T-cell (primary cell): Measurements from ENCODE around the gene IL1R2. TPM values are rescaled to one million over a fixed set of nuclear protein-coding genes. Genes with fewer than 3 reads are reported as not detected.

Experiments used
- ATAC-seq, 4 experiments: fragments of 200-7000 bp in 3 of 4; fragments of 150-1000 bp in 1 of 4; cut with Tn5 transposase; replicated peaks in 1 of 4; 1 replicate in 3 of 4; 2 replicates in 1 of 4; pipeline ENCODE4 v1.10.0; 2021; ENCODE audit warnings: moderate library complexity in 3 of 4, mild to moderate bottlenecking in 2 of 4, moderate number of reproducible peaks in 1 of 4
- CTCF ChIA-PET, 2 donors: fragments of 300-600 bp; sonication (Branson Sonifier 250); formaldehyde crosslinking; loops; one replicate each; lab custom pipeline; 2022; ENCODE audit warnings: antibody characterized with exemption in 2 of 2; lab: Charles Lee
- POLR2A ChIA-PET, 2 donors: fragments of 300-600 bp; sonication (Branson Sonifier 250); formaldehyde crosslinking; loops; one replicate each; lab custom pipeline; 2022; ENCODE audit warnings: antibody characterized with exemption in 2 of 2; lab: Charles Lee
- DNase-seq, 35 experiments: peaks; one replicate each; pipeline versions ENCODE4 v3.0.0 to v3.0.0-alpha.2; 2013 to 2023
- H3K27ac ChIP-seq: one replicate; pipeline ENCODE4 v1.5.1; 2013; ENCODE audit warnings: low read length
- H3K27me3 ChIP-seq, 2 experiments: replicated peaks in 1 of 2; 1 replicate in 1 of 2; 2 replicates in 1 of 2; pipeline versions ENCODE4 v1.6.1 to v1.7.0; 2013; ENCODE audit warnings: low read length in 1 of 2, mixed read lengths in 1 of 2; ENCODE audit not compliant: control insufficient read depth in 2 of 2, insufficient read depth in 2 of 2; ENCODE audit errors: extremely low read depth in 1 of 2
- H3K36me3 ChIP-seq, 2 donors: 1 replicate in 1 of 2; 2 replicates in 1 of 2; pipeline versions ENCODE4 v1.6.1 to v1.7.0; 2013; ENCODE audit warnings: low read length in 1 of 2; ENCODE audit not compliant: control insufficient read depth in 2 of 2, insufficient read depth in 1 of 2; ENCODE audit errors: extremely low read depth in 1 of 2
- H3K4me1 ChIP-seq, 2 experiments: 1 replicate in 1 of 2; 2 replicates in 1 of 2; pipeline versions ENCODE4 v1.6.1 to v1.7.0; 2013; ENCODE audit warnings: low read length in 2 of 2, mixed read lengths in 1 of 2; ENCODE audit not compliant: insufficient read depth in 2 of 2, control insufficient read depth in 1 of 2; ENCODE audit errors: extremely low read depth in 1 of 2
- H3K4me3 ChIP-seq, 2 donors: 1 replicate in 1 of 2; 2 replicates in 1 of 2; pipeline versions ENCODE4 v1.5.1 to v1.7.0; 2013; ENCODE audit warnings: mild to moderate bottlenecking in 2 of 2, low read length in 1 of 2, moderate library complexity in 1 of 2; ENCODE audit not compliant: control insufficient read depth in 1 of 2; ENCODE audit errors: extremely low read depth in 1 of 2
- H3K9me3 ChIP-seq: 2 replicates; pipeline ENCODE4 v1.7.0; 2013
- H3K27ac Mint-ChIP-seq, 2 donors: one replicate each; pipeline ENCODE4 v1.8.0; 2020 to 2021; ENCODE audit warnings: mild to moderate bottlenecking in 2 of 2, mixed read lengths in 2 of 2
- H3K27me3 Mint-ChIP-seq, 2 donors: one replicate each; pipeline ENCODE4 v1.8.0; 2021 to 2022; ENCODE audit warnings: mixed read lengths in 2 of 2
- H3K36me3 Mint-ChIP-seq: one replicate; pipeline ENCODE4 v1.8.0; 2021; ENCODE audit warnings: mixed read lengths
- H3K4me1 Mint-ChIP-seq, 3 donors: one replicate each; pipeline ENCODE4 v1.8.0; 2020 to 2022; ENCODE audit warnings: mixed read lengths in 3 of 3, mild to moderate bottlenecking in 1 of 3
- H3K4me3 Mint-ChIP-seq, 3 donors: one replicate each; pipeline ENCODE4 v1.8.0; 2020 to 2022; ENCODE audit warnings: mild to moderate bottlenecking in 3 of 3, mixed read lengths in 3 of 3, moderate library complexity in 3 of 3
- H3K9me3 Mint-ChIP-seq, 3 donors: one replicate each; pipeline ENCODE4 v1.8.0; 2020 to 2022; ENCODE audit warnings: mixed read lengths in 3 of 3
- WGBS: methylation state at CpG from one replicate; pipeline ENCODE4 v1.1.5; 2013; ENCODE audit warnings: missing lambda C conversion rate; ENCODE audit not compliant: insufficient coverage; 5-methylcytosine and 5-hydroxymethylcytosine counted together
- total RNA-seq, 35 experiments: library from RNA in 6 of 35; stranded (reverse) in 6 of 35; fragments of 120-200 nt in 1 of 35; gene quantifications; one replicate each; pipeline versions ENCODE4 v1.2.1 to v1.2.4 and lab custom pipeline; 2013 to 2026

Gene IL1R2
- total RNA-seq, 5 donors from 2014 or later (not counting 1 experiment from before 2014, with no cell fraction given) = 0.25 to 0.59 (median 0.44) TPM; not detected in 2

DNA sequence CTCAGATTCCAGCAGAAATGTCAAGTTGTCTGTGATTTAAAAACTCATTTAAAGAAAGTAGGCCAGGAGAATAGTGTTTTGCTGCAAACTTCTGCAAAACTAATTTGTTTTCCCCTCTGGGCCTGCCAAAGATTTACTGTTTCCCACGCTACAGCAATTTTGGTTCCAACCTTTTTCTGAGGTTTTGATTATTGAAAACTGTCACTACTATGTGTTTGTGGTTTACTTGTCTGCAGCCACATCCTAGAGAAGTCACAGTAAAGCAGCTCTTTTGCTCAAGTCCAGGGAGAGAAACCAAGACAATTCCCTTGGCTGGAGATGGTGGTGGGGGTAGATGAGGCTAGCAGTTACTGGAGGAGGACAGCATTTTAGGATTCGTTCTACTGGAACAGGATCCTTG lies 12.8 kb downstream of the IL1R2 start:
- Histone ChIP-seq H3K27ac (no peak overlapping the region), H3K36me3 (no peaks in the 10 kb centered on the region), H3K4me1 (peaks cover 4 to 18% of the 10 kb centered on the region in 2 experiments), H3K9me3 (no peaks in the 10 kb centered on the region), H3K4me3 (no peak overlapping the region), H3K27me3 (peaks cover 0 to 6% of the 10 kb centered on the region in 2 experiments)
- ATAC-seq (no peak), DNase-seq (peak in 1 of 35 experiments; percentile 27)
- Mint-ChIP-seq H3K4me3 (no peak overlapping the region), H3K4me1 (peaks cover 0 to 8% (median 4%) of the 10 kb centered on the region in 3 donors), H3K27me3 (peaks cover 0 to 2% of the 10 kb centered on the region in 2 donors), H3K27ac (no peak overlapping the region), H3K36me3 (no peaks in the 10 kb centered on the region), H3K9me3 (no peaks in the 10 kb centered on the region)
- POLR2A ChIA-PET = no interaction called here
- WGBS = no CpG with 5 or more reads among the region's 2 CpGs
- CTCF ChIA-PET = interaction anchor here (0.6 to 1.3 kb wide), 5 partner anchors 16 to 1422 kb away, joined by 3 to 7 read pairs (median 4); no protein-coding TSS in a partner anchor

GRCh38 chr2:102005449-102005848 lies 13.7 kb downstream of the IL1R2 start:
- Mint-ChIP-seq H3K4me3 (no peak overlapping the region), H3K4me1 (peaks cover 0 to 8% (median 4%) of the 10 kb centered on the region in 3 donors), H3K36me3 (no peaks in the 10 kb centered on the region), H3K9me3 (no peaks in the 10 kb centered on the region), H3K27me3 (no peaks in the 10 kb centered on the region), H3K27ac (no peak overlapping the region)
- no peak for ATAC-seq
- peaks cover 4 to 18% of the 10 kb centered on the region in 2 experiments for H3K4me1 ChIP-seq
- H3K4me3 ChIP-seq = no peak overlapping the region
- ChIA-PET POLR2A (no interaction called here), CTCF (interaction anchor here (1.2 to 1.3 kb wide), 5 partner anchors 9 to 236 kb away, joined by 4 to 18 read pairs (median 5); no protein-coding TSS in a partner anchor)
- H3K27ac ChIP-seq = no peak overlapping the region
- H3K27me3 ChIP-seq = peaks cover 0 to 6% of the 10 kb centered on the region in 2 experiments
- no peaks in the 10 kb centered on the region for H3K9me3 ChIP-seq
- WGBS = 100% methylated on average over 1 of the region's 4 CpGs
- H3K36me3 ChIP-seq = no peaks in the 10 kb centered on the region
- no peak for DNase-seq

DNA sequence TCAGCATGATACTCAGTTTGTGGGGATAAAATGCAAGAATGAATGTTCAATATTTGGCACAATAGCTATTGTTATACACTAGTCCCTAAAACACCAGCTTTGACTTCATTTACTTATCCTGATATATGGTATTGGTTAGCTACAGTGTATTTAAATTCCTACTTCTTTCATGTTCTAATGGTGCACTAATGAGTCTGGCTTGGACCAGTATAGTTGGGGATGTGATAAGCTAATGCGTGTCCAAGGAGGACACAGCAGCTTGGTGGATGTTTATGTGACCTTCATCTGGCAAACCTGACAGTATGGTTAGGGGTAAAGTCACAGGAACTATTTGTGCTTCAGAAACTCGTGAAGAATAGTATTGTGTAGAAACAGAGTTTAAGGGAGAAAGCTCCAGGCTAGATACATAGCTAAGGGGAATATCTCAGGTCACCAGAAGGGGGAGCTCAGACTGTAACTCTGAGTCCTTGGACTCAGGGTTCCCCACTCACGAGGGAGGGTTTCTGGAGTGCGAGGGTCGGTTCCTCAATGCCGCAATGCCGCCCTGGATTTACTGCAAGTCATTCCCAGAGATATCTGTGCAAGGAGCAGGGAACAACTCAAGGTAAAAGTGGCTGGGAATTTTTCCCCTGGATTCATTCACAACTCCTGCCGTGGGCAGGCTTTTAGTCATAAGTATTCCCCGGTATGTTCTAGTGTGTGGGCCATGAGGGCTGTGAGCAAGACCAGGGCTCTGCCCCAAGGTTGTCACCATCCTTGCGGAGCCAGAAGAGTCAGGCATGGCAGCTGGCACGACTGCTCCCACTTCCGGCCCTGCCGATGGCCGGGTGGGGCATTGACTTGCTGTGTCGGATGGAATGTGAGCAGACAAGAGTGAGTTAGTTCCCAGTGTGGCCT lies 14.5 kb downstream of the IL1R2 start:
- peaks cover 0 to 6% of the 10 kb centered on the region in 2 experiments for H3K27me3 ChIP-seq
- H3K9me3 ChIP-seq = no peaks in the 10 kb centered on the region
- DNase-seq (peak in 12 of 35 experiments; percentile 8 to 63 (median 23)), ATAC-seq (peak in 3 of 4 experiments; percentile 47 to 63 (median 52))
- no peaks in the 10 kb centered on the region for H3K36me3 Mint-ChIP-seq
- ChIA-PET POLR2A (no interaction called here), CTCF (interaction anchor here (0.5 to 1.5 kb wide), 11 partner anchors 8 to 443 kb away, joined by 3 to 18 read pairs (median 5); no protein-coding TSS in a partner anchor)
- no peak overlapping the region for H3K4me3 Mint-ChIP-seq
- no peak overlapping the region for H3K27ac Mint-ChIP-seq
- no peaks in the 10 kb centered on the region for H3K9me3 Mint-ChIP-seq
- no peak overlapping the region for H3K27ac ChIP-seq
- H3K4me1 ChIP-seq = peaks cover 4 to 18% of the 10 kb centered on the region in 2 experiments
- peaks cover 0 to 5% of the 10 kb centered on the region in 2 donors for H3K27me3 Mint-ChIP-seq
- H3K4me3 ChIP-seq = no peak overlapping the region
- no peaks in the 10 kb centered on the region for H3K36me3 ChIP-seq
- H3K4me1 Mint-ChIP-seq = peaks cover 1 to 13% (median 4%) of the 10 kb centered on the region in 3 donors
- WGBS = 43% methylated on average over 7 of the region's 15 CpGs

GRCh38 chr2:102006886-102007278 lies 15.1 kb downstream of the IL1R2 start:
- ChIA-PET POLR2A (no interaction called here), CTCF (interaction anchor here (0.6 to 1.5 kb wide), 6 partner anchors 7 to 443 kb away, joined by 3 to 18 read pairs (median 5); no protein-coding TSS in a partner anchor)
- ATAC-seq = no peak
- Histone ChIP-seq H3K9me3 (no peaks in the 10 kb centered on the region), H3K4me3 (no peak overlapping the region), H3K36me3 (no peaks in the 10 kb centered on the region), H3K4me1 (peaks cover 4 to 18% of the 10 kb centered on the region in 2 experiments), H3K27me3 (peaks cover 0 to 6% of the 10 kb centered on the region in 2 experiments), H3K27ac (no peak overlapping the region)
- DNase-seq = no peak
- Mint-ChIP-seq H3K36me3 (no peaks in the 10 kb centered on the region), H3K4me1 (peaks cover 1 to 13% (median 4%) of the 10 kb centered on the region in 3 donors), H3K27me3 (peaks cover 0 to 5% of the 10 kb centered on the region in 2 donors), H3K4me3 (no peak overlapping the region), H3K9me3 (no peaks in the 10 kb centered on the region), H3K27ac (no peak overlapping the region)
- WGBS = 75% methylated on average over 7 of the region's 11 CpGs

- H3K27ac ChIP-seq = no peak overlapping the region
- ChIA-PET POLR2A (no interaction called here), CTCF (interaction anchor here (0.6 to 1.6 kb wide), 3 partner anchors 12 to 362 kb away, joined by 3 to 5 read pairs (median 5); no protein-coding TSS in a partner anchor)
- Mint-ChIP-seq H3K9me3 (peaks cover 0 to under 1% (median under 1%) of the 10 kb centered on the region in 3 donors), H3K36me3 (no peaks in the 10 kb centered on the region), H3K4me1 (peaks cover 1 to 13% (median 4%) of the 10 kb centered on the region in 3 donors), H3K4me3 (no peak overlapping the region), H3K27me3 (peaks cover 0 to 5% of the 10 kb centered on the region in 2 donors), H3K27ac (no peak overlapping the region)
- no peaks in the 10 kb centered on the region for H3K36me3 ChIP-seq
- ATAC-seq = no peak
- DNase-seq = no peak
- no peak overlapping the region for H3K4me3 ChIP-seq
- peaks cover 0 to 6% of the 10 kb centered on the region in 2 experiments for H3K27me3 ChIP-seq
- H3K4me1 ChIP-seq = peaks cover 4 to 18% of the 10 kb centered on the region in 2 experiments
- 87% methylated on average over 7 of the region's 12 CpGs for WGBS
- no peaks in the 10 kb centered on the region for H3K9me3 ChIP-seq
Observed at GRCh38 chr2:102008490-102008889, 16.7 kb downstream of the IL1R2 start.

DNA sequence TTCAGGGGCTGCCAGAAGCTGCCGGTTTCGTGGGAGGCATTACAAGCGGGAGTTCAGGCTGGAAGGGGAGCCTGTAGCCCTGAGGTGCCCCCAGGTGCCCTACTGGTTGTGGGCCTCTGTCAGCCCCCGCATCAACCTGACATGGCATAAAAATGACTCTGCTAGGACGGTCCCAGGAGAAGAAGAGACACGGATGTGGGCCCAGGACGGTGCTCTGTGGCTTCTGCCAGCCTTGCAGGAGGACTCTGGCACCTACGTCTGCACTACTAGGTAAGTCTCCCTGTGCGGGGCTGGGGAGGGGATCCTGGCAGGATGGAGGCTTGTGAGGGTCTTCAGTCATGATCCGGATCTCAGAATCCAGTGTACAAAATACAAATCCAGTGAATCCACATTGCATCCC lies 17.8 kb downstream of the IL1R2 start:
- ChIA-PET CTCF (no interaction called here), POLR2A (no interaction called here)
- Mint-ChIP-seq H3K9me3 (peaks cover 0 to 5% (median 2%) of the 10 kb centered on the region in 3 donors), H3K4me3 (no peak overlapping the region), H3K27ac (no peak overlapping the region), H3K4me1 (peaks cover 1 to 13% (median 4%) of the 10 kb centered on the region in 3 donors), H3K36me3 (no peaks in the 10 kb centered on the region), H3K27me3 (peaks cover 0 to 5% of the 10 kb centered on the region in 2 donors)
- H3K4me1 ChIP-seq = peaks cover 0 to 16% of the 10 kb centered on the region in 2 experiments
- no peak for DNase-seq
- H3K27me3 ChIP-seq = peaks cover 0 to 6% of the 10 kb centered on the region in 2 experiments
- H3K9me3 ChIP-seq = no peaks in the 10 kb centered on the region
- ATAC-seq = no peak
- H3K36me3 ChIP-seq = no peaks in the 10 kb centered on the region
- H3K4me3 ChIP-seq = no peak overlapping the region
- H3K27ac ChIP-seq = no peak overlapping the region
- WGBS = 88% methylated on average over 6 of the region's 10 CpGs
